GM13976 (cell line): ENCODE measurements around the gene STRADB.

Experiments used
- DNase-seq: peaks from one replicate; pipeline ENCODE4 v3.0.0; 2012; ENCODE audit warnings: low spot score
- in situ Hi-C: fragments of 300-500 bp; cut with MboI; formaldehyde crosslinking; loops from one replicate; pipeline ENCODE4 v1.12.0; 2022; ENCODE audit warnings: low sequenced_read_pairs, mixed read lengths, inconsistent platforms; ENCODE audit not compliant: unreplicated experiment
- TF ChIP-seq, protein P1 (sequence below): IDR thresholded peaks from 2 replicates; pipeline ENCODE4 v1.5.1; 2012; ENCODE audit warnings: borderline replicate concordance, mild to moderate bottlenecking; ENCODE audit not compliant: insufficient read depth; ENCODE audit errors: extremely low read depth, missing control alignments, control extremely low read depth

STRADB gene

DNA sequence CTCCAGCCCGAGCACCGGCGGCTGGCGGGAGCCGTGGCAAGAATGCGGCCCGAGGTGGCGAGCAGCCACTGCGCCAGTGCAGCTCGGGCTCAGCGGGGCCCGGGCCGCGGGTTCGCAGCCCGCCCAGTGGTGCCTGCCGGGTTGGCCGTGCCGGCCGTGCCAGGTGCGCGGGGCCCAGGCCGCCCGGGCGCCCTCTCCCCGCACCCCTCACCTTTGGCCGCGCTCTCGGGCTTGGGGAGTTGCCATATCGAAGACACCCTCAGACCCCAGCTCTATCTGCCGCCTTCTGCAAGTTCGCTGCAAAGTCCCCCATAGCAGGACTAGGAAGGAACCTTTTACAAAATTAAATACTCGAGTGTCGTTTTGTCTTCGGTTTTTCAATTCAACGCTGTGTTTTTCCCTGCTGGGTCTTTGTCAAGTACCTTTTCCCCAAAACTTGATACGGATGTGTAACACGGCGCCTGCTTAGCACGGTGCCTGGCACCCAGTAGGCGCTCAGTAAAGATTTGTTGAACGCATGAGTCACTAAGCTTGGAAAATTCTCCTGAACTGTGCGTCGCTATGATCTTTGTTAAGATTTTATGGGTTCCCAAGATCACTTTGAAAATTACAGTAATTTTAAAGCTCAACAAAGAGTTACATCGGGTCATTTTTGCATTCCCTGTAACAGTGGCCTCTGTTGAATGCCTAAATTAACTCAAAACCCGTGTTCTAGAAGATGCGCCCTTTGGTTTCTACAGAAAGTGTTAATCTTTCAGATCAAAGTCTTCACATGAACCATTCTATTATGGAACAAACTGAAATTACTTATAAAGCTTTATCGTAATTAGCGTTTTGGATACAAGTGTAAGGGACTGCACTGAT, 750 bp downstream of the STRADB start:
- in situ Hi-C loops, result no loop called here

DNA sequence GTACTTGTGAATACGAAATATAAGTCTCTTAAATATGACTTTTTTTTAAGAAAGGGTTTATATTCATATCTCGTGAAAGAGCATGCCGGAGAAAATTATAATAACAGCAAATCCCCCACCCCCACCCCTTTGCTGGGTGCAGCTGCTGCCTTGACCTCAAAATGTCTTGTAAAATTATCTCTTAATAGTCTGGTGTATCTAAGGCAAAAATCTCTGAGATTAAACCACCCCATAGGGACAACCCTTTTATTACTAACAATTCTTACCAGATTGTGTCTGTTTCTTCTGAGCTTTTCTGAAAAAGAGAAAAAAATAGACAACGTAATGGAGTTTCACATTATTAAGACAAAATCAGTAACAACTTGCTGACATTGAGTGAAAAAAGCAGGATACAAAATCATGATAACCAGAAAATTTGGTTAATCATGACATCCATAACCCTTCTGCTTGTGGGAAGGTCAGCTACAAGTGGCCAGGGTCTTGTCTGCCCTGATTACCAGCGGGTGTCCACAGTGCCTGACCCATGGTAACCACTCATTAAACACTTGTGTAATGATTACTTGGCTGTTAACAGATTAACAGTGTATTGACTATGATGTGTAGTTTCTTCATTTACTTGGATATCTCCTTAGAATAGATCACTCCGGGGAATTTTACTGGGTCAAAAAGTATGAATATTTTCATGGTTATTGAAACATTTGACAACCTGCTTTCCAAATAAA, 1.5 kb downstream of the STRADB start:
- TF ChIP-seq, protein P1, sequence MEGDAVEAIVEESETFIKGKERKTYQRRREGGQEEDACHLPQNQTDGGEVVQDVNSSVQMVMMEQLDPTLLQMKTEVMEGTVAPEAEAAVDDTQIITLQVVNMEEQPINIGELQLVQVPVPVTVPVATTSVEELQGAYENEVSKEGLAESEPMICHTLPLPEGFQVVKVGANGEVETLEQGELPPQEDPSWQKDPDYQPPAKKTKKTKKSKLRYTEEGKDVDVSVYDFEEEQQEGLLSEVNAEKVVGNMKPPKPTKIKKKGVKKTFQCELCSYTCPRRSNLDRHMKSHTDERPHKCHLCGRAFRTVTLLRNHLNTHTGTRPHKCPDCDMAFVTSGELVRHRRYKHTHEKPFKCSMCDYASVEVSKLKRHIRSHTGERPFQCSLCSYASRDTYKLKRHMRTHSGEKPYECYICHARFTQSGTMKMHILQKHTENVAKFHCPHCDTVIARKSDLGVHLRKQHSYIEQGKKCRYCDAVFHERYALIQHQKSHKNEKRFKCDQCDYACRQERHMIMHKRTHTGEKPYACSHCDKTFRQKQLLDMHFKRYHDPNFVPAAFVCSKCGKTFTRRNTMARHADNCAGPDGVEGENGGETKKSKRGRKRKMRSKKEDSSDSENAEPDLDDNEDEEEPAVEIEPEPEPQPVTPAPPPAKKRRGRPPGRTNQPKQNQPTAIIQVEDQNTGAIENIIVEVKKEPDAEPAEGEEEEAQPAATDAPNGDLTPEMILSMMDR, result no peak
- in situ Hi-C loops, result no loop called here
- DNase-seq, result no peak

More for the DNA sequence above, 750 bp downstream of the STRADB start:
- DNase-seq, result no peak
- TF ChIP-seq, protein P1, result no peak

DNA sequence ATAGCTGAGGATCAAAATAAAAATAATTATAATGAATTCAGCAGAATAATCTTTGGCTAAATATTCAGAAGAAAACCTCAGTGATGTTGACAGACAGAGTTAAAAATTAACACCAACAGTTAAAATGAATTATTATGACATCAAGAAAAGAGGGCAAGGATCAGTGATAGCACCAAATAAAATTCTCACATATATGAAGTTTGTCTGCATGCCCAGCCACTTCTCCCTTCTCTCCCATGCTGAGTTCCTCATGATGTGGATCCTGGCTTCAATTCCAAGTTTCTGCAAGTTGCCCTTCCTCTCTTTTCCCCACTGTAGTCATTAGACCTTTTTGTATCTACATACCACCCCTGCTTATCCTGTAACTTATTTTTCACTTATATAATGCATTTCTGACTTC, 6.8 kb downstream of the STRADB start:
- DNase-seq, result no peak
- TF ChIP-seq, protein P1, result no peak
- in situ Hi-C loops, result no loop called here

DNA sequence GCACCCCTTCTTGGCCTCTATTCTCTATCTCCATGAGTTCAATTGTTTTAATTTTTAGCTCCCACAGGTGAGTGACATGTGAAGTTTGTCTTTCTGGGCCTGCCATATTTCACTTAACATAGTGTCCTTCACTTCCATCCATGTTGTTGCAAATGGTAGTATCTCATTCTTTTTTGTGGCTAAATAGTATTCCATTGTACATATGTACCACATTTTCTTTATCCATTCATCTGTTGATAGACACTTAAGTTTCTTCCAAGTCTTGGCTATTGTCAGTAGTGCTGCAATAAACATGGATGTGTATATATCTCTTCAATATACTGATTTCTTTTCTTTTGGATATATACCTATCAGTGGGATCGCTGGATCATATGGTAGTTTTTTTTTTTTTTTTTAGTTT, 9.0 kb downstream of the STRADB start:
- in situ Hi-C loops, result no loop called here
- TF ChIP-seq, protein P1, result no peak
- no peak for DNase-seq

DNA sequence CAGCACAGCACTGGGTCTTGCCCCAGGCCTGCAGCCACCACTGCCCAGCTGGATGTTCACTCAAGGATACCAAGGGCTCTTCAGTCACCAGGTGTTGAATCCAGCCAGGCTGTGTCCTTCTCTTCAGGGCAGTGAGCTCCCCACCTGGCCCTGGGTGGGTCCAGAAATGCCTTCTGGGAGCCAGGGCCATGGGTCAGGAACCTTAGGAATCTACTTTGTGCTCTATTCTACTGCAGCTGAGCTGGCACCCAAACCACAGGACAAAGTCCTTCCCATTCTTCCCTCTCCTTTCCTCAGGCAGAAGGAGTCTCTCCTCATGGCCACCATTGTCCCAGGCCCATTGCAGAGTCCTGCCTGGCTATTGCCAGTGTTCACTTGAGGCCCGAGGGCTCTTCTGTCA, 13.0 kb downstream of the STRADB start:
- in situ Hi-C loops, result no loop called here
- TF ChIP-seq, protein P1, result no peak
- DNase-seq, result no peak

DNA sequence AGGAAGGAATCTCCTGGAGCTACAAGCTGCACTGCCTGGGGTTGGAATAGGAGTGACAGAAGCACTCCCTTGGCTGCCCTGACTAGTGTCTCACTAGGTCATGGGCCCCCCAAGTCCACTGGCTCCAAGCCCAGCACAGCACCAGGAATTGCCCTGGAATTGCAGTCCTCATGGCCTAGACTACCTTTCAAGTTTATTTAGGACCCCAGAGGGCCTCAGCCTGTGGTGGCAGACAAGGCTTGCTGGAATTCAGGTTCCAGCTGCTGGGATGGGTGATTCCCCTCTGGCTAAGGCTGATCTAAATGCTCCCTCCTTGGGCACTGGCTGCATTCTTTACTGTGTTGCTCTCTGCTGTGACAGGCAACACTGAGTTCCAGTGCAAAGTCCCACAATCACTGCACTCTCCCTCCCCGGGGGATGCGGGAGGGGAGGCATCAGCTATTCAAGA, 14.0 kb downstream of the STRADB start:
- in situ Hi-C loops, result no loop called here
- TF ChIP-seq, protein P1, result no peak
- no peak for DNase-seq
